Loucy (cell line): Measurements from ENCODE around the gene OSBPL7.

ENCODE experiments used
- H2AFZ ChIP-seq: fragments of 200-600 bp; sonication (generic); 2 replicates; pipeline ENCODE4 v1.6.0; 2016; ENCODE audit warnings: antibody characterized with exemption, mild to moderate bottlenecking, low read length, moderate library complexity
- H3F3A ChIP-seq: fragments of 200-600 bp; 2 replicates; pipeline ENCODE4 v1.6.0; 2016; ENCODE audit warnings: antibody characterized with exemption, low read depth, mild to moderate bottlenecking
- H3K27me3 ChIP-seq: fragments of 200-600 bp; sonication (generic); 2 replicates; pipeline ENCODE4 v1.6.1; 2014; ENCODE audit warnings: low read length, mild to moderate bottlenecking; ENCODE audit not compliant: insufficient read depth, poor library complexity, severe bottlenecking
- H3K36me3 ChIP-seq: fragments of 200-600 bp; sonication (generic); 2 replicates; pipeline ENCODE4 v1.6.1; 2016; ENCODE audit warnings: low read length; ENCODE audit not compliant: insufficient read depth
- H3K4me1 ChIP-seq: fragments of 200-600 bp; sonication (generic); 2 replicates; pipeline ENCODE4 v1.5.1; 2014; ENCODE audit warnings: low read length, mild to moderate bottlenecking; ENCODE audit not compliant: insufficient read depth, poor library complexity, severe bottlenecking
- H3K4me2 ChIP-seq: fragments of 200-600 bp; sonication (generic); 2 replicates; pipeline ENCODE4 v1.6.0; 2014; ENCODE audit warnings: antibody characterized with exemption, low read length, low read depth, mild to moderate bottlenecking; ENCODE audit not compliant: poor library complexity, severe bottlenecking
- H3K4me3 ChIP-seq: fragments of 200-600 bp; sonication (generic); 2 replicates; pipeline ENCODE4 v1.5.1; 2014; ENCODE audit warnings: low read length, mild to moderate bottlenecking, mixed read lengths; ENCODE audit not compliant: poor library complexity, severe bottlenecking
- H3K79me2 ChIP-seq: fragments of 200-600 bp; sonication (generic); 2 replicates; pipeline ENCODE4 v1.6.1; 2014; ENCODE audit warnings: low read length; ENCODE audit not compliant: insufficient read depth
- H3K9ac ChIP-seq: fragments of 200-600 bp; sonication (generic); 2 replicates; pipeline ENCODE4 v1.6.0; 2014; ENCODE audit warnings: mild to moderate bottlenecking, low read depth, low read length, moderate library complexity; ENCODE audit not compliant: poor library complexity, severe bottlenecking
- H3K9me2 ChIP-seq: fragments of 200-600 bp; sonication (generic); replicated peaks from 2 replicates; pipeline ENCODE4 v1.6.1; 2016; ENCODE audit warnings: low read depth, low read length, mixed read lengths
- H3K9me3 ChIP-seq: fragments of 200-600 bp; sonication (generic); 2 replicates; pipeline ENCODE4 v1.6.1; 2014; ENCODE audit warnings: mild to moderate bottlenecking, antibody characterized with exemption, low read length, low read depth; ENCODE audit not compliant: insufficient read depth
- H4K20me1 ChIP-seq: fragments of 200-600 bp; sonication (generic); 2 replicates; pipeline ENCODE4 v1.6.0; 2014; ENCODE audit warnings: antibody characterized with exemption, low read length, mild to moderate bottlenecking; ENCODE audit not compliant: insufficient read depth, poor library complexity, severe bottlenecking
- CTCF ChIP-seq: fragments of 200-600 bp; sonication (generic); conservative IDR thresholded peaks from 2 replicates; pipeline ENCODE4 v1.5.1; 2014; ENCODE audit warnings: mild to moderate bottlenecking, antibody characterized with exemption, low read length
- EZH2phosphoT487 ChIP-seq: fragments of 200-600 bp; IDR thresholded peaks from 2 replicates; pipeline ENCODE4 v1.6.1; 2018; ENCODE audit warnings: antibody characterized with exemption, mild to moderate bottlenecking, moderate library complexity, borderline replicate concordance

Gene OSBPL7

GRCh38 chr17:47791025-47791424 is 30.6 kb downstream of the OSBPL7 start:
- Histone ChIP-seq H3K36me3 (no peaks in the 10 kb centered on the region), H3K9me3 (no peaks in the 10 kb centered on the region), H3K79me2 (no peaks in the 10 kb centered on the region), H4K20me1 (no peaks in the 10 kb centered on the region), H3K4me1 (peaks cover 3% of the 10 kb centered on the region), H2AFZ (no peak overlapping the region), H3K4me2 (no peak overlapping the region), H3F3A (no peaks in the 10 kb centered on the region), H3K9me2 (no peaks in the 10 kb centered on the region), H3K27me3 (no peaks in the 10 kb centered on the region), H3K9ac (no peak overlapping the region), H3K4me3 (no peak overlapping the region)
- TF ChIP-seq CTCF (no peak), EZH2phosphoT487 (no peak)

GRCh38 chr17:47789611-47790561 is 31.7 kb downstream of the OSBPL7 start:
- Histone ChIP-seq H2AFZ (no peak overlapping the region), H3K27me3 (no peaks in the 10 kb centered on the region), H3K4me3 (no peak overlapping the region), H4K20me1 (no peaks in the 10 kb centered on the region), H3K36me3 (no peaks in the 10 kb centered on the region), H3K4me2 (no peak overlapping the region), H3K79me2 (no peaks in the 10 kb centered on the region), H3F3A (no peaks in the 10 kb centered on the region), H3K9ac (no peak overlapping the region), H3K9me3 (no peaks in the 10 kb centered on the region), H3K9me2 (no peaks in the 10 kb centered on the region), H3K4me1 (peaks cover 3% of the 10 kb centered on the region)
- TF ChIP-seq EZH2phosphoT487 (no peak), CTCF (no peak)

GRCh38 chr17:47785538-47786123 is 36.0 kb downstream of the OSBPL7 start:
- Histone ChIP-seq H4K20me1 (no peaks in the 10 kb centered on the region), H3K9me3 (no peaks in the 10 kb centered on the region), H3F3A (no peaks in the 10 kb centered on the region), H3K4me1 (no peaks in the 10 kb centered on the region), H3K9ac (no peak overlapping the region), H3K9me2 (no peaks in the 10 kb centered on the region), H2AFZ (no peak overlapping the region), H3K79me2 (no peaks in the 10 kb centered on the region), H3K27me3 (no peaks in the 10 kb centered on the region), H3K4me2 (no peak overlapping the region), H3K4me3 (no peak overlapping the region), H3K36me3 (no peaks in the 10 kb centered on the region)
- TF ChIP-seq EZH2phosphoT487 = no peak
- no peak for TF ChIP-seq CTCF
